Fibroblast of the aortic adventitia (primary cell): ENCODE measurements around the gene LIN28B. TPM values are rescaled to one million over a fixed set of nuclear protein-coding genes. Genes with fewer than 3 reads are reported as not detected.

Source experiments
- DNase-seq: peaks from one replicate; pipeline ENCODE4 v3.0.0-alpha.2; 2010; ENCODE audit warnings: low read depth
- H3K4me3 ChIP-seq: 2 replicates; pipeline ENCODE4 v1.5.1; 2011; ENCODE audit warnings: low read depth, mild to moderate bottlenecking, control low read depth, low read length, moderate library complexity
- total RNA-seq: library from RNA; depleted of rRNA; stranded (reverse); fragments of >200 nt; gene quantifications from 2 replicates; pipeline ENCODE4 v1.2.3, GENCODE V29; 2012; ENCODE audit warnings: low replicate concordance
- TF ChIP-seq, protein P1 (sequence below): IDR thresholded peaks from 2 replicates; pipeline ENCODE4 v1.5.1; 2011; ENCODE audit warnings: mild to moderate bottlenecking, low read length, control low read depth, inconsistent platforms; ENCODE audit not compliant: insufficient read depth

LIN28B gene
- total RNA-seq, 1 donor: not detected

DNA sequence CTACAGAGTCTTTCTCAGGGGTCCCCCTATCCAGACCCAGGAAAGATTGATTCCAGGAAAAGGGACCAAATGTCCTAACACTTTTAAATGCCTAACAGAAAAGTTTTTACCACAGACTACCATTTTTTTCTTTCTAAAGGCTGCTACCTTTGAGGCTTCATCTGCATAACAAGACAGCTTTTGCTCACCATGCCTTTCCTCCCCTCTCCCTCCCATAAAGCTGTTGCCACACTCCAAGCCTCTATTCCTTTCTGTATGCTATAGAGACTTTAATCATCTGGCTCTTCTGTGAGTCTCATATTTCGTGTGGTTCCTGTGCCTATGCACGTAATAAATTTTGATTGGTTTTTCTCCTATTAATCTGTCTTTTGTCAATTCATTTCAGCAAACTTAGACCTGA is 26.0 kb upstream of the LIN28B start:
- DNase-seq: no peak
- TF ChIP-seq, protein P1, sequence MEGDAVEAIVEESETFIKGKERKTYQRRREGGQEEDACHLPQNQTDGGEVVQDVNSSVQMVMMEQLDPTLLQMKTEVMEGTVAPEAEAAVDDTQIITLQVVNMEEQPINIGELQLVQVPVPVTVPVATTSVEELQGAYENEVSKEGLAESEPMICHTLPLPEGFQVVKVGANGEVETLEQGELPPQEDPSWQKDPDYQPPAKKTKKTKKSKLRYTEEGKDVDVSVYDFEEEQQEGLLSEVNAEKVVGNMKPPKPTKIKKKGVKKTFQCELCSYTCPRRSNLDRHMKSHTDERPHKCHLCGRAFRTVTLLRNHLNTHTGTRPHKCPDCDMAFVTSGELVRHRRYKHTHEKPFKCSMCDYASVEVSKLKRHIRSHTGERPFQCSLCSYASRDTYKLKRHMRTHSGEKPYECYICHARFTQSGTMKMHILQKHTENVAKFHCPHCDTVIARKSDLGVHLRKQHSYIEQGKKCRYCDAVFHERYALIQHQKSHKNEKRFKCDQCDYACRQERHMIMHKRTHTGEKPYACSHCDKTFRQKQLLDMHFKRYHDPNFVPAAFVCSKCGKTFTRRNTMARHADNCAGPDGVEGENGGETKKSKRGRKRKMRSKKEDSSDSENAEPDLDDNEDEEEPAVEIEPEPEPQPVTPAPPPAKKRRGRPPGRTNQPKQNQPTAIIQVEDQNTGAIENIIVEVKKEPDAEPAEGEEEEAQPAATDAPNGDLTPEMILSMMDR: no peak
- H3K4me3 ChIP-seq: no peak overlapping the region

DNA sequence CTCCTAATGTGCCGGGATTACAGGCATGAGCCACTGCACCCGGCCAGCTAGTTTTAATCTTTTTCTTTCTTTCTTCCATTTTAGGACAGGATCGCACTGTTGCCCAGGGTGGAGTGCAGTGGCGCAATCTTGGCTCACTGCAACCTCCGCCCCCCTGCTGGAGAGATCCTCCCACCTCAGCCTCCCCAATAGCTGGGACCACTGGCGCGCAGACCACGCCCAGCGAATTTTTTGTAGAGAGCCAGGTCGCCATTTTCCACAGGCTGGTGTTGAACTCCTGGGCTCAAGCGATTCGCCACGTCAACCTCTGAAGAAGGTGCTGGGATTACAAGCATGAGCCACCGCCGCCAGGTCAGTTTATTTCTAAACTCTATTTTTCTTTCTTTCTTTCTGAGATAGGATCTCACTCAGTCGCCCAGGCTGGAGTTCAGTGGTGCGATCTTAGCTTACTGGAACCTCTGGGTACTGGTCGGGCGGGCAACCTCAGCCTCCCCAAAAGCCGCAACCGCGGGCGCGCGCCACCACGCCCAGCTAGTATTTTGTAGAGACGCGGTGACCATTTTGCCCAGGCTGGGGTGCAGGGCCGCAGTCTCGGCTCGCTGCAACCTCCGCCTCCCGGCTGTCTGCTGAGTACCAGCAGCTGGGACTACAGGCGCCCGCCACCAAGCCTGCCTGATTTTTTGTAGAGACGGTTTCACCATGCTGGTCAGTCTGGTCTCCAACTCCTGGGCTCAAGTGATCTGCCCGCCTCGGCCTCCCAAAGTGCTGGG is 20.0 kb upstream of the LIN28B start:
- H3K4me3 ChIP-seq: no peak overlapping the region
- DNase-seq: no peak
- TF ChIP-seq, protein P1: no peak

DNA sequence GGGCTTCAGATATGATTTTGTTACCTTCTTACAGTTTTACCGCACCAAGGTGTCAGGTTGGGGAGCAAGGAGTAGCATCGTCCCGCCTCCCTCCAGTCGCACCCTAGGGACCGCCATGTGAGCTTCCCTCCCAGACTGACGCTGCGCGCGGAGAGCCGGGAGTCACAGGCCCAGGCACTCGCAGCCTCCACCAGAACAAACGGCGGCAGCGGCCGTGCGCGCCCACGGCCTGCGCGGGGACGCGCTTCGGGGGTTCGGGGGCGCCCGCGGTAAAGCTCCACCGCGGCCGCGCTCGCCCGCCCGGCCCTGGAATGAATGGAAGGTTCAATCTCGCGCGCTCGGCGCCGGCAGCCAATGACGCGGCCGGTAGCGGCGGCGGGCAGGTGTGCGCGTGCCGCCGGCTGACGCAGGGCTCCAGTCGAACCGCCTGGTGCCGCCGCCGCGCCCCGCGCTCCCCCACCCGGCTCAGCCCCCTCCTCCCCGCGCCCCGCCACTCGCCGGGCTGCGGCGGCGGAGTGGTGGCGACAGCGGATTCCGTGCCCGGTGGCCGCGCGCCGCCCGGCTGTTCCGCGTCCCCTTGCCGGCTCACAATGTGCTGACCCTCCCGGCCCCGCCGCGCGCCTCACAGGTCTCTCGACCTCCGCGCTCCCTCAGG is 16.5 kb upstream of the LIN28B start:
- TF ChIP-seq, protein P1: no peak
- no peak for DNase-seq
- peak overlapping the region; percentile 56 for H3K4me3 ChIP-seq

DNA sequence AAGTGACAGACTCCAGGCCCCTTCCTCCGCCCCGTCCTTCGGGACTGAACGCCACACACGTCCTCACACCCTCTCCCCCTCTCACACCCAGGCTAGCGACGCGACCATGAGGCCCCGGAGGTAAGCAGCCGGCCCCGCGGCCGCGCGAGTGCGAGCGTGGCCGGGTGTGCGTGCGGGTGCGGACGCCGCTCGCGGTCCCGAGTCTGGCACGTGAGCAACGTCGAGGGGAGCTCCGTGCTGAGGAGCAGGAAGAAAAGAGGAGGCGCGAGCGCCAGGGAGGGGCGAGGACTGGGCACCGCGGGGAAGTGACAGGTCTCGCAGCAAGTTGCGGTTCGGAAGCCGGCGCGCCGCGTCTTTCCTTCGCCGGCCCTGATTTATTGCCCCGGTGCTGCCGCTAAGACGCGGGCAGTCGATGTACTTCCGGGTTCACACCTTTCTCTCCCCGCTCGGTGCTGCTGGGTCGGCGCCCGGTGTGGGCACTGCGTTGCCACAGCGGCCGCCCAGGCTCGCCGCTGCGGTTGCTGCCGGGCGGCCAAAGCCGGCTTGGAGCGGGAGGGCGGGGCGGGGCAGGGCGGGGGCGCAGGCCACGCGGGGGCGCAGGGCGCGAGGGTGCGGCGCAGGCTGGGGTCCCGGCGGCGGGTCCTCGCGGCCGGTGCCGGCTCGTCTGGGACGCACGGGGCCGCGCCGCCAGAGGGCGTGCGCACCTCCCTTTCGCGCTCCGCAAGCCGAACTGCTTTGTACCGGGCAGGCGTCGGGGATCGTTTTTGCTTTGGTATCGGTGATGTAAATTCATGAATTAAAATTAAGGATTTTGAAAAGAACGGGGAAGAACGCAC is 15.8 kb upstream of the LIN28B start:
- H3K4me3 ChIP-seq: peak overlapping the region; percentile 56
- peak; percentile 35 for DNase-seq
- TF ChIP-seq, protein P1: peak; percentile 56

DNA sequence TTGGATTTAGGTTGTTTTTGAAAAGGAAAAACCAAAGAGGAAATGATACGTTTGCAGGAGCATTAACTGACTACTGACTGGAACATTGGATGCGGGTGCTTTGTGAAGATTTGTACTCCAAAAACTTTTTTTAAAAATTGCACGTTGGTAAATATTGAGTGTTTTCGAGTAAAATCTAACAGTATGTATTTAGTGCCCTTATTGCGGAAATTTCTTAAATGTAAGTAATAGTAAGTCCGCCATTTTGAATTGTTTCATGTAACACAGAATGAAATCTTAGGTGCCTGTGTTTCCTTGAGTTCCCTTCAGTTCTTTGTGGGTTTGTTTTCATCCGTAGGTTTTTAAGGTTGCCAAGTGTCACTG is 15.2 kb upstream of the LIN28B start:
- H3K4me3 ChIP-seq: peak overlapping the region; percentile 38
- no peak for DNase-seq
- TF ChIP-seq, protein P1: no peak

DNA sequence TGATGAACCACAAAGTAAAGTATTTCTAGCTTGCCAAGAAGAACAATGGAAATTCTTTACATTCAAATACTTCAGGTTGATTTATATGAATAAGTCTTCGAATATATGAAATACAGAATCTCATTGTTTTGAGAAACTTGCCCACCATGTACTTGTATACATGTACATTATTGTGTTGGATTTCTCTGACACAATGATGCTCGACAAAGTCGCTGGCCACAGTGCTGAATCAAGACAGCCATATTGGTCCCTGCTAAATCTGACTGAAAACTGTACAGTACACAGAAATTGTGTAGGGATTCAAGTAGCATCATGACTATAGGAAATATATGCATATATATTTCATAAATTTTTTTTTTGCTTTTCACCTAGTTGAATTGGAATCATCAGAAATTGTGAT is 13.1 kb upstream of the LIN28B start:
- H3K4me3 ChIP-seq: no peak overlapping the region
- DNase-seq: peak; percentile 12
- TF ChIP-seq, protein P1: no peak
